ENCODE measurements around the gene RPL27. TPM values are rescaled to one million over a fixed set of nuclear protein-coding genes. Genes with fewer than 3 reads are reported as not detected.

Gene RPL27
- total and polyA plus RNA-seq, 2 of the 13 experiments (the other 11 are each of a cell fraction or from before 2014, with no cell fraction given) = 1,585 to 5,840 TPM

DNA sequence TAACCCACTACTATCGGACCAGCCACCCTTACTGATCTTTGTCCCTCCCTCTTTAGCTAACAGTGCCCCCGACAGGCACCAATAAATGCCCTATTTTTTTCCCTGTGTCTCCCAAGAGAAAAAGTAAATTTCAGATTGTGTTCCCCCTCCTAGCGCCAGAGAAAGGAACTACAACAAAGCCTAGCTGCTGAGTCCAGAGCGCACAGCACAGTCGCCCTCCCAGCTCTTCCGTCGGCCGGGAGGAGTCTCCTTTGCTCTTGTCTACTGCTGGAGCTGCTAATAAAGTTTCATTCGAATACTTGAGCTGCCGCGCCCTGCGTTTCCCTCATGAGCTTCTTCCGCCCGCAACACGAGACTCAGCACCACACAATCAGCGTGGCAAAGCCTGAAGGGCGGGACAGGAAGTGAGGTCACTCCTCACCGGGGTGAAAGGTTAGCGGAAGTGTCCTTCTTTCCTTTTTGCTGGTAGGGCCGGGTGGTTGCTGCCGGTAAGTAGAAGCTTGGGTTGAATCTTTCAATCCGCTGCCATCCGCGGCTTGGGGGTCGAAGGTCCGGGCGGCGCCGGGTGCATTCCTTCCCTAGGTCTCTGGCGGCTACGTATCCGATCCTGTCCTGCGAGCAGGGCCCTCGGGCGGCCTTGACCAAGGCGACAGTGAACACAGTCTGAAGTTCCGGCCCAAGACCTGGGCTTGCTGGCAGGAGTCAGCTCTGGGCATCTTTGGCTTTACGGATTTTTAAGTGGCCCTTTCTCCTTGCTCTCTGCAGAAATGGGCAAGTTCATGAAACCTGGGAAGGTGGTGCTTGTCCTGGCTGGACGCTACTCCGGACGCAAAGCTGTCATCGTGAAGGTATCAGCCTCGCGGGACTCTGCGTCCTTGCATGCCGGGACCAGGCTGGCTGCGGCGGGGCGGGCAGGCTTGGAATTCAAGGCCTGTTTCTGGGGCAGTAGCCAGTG is at the start of gene RPL27 (continued):
- TF ChIP-seq, protein P1, sequence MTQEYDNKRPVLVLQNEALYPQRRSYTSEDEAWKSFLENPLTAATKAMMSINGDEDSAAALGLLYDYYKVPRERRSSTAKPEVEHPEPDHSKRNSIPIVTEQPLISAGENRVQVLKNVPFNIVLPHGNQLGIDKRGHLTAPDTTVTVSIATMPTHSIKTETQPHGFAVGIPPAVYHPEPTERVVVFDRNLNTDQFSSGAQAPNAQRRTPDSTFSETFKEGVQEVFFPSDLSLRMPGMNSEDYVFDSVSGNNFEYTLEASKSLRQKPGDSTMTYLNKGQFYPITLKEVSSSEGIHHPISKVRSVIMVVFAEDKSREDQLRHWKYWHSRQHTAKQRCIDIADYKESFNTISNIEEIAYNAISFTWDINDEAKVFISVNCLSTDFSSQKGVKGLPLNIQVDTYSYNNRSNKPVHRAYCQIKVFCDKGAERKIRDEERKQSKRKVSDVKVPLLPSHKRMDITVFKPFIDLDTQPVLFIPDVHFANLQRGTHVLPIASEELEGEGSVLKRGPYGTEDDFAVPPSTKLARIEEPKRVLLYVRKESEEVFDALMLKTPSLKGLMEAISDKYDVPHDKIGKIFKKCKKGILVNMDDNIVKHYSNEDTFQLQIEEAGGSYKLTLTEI (CRISPR knock-in tag; conservative IDR thresholded peaks at IDR 0.05) = no peak
- TF ChIP-seq ZNF343 (CRISPR knock-in tag; IDR thresholded peaks at IDR 0.05) (peak; percentile 89), THAP11 (CRISPR knock-in tag; IDR thresholded peaks at IDR 0.05) (peak; percentile 97), ZNF83 (CRISPR knock-in tag; IDR thresholded peaks at IDR 0.05; ENCODE audit: borderline replicate concordance) (peak; percentile 40; the same call in 1 of the 2 replicates), ZNF549 (CRISPR knock-in tag; IDR thresholded peaks at IDR 0.05) (no peak), ZC3H13 (CRISPR knock-in tag; IDR thresholded peaks at IDR 0.05) (peak; percentile 62), ZNF883 (CRISPR knock-in tag; IDR thresholded peaks at IDR 0.05; ENCODE audit: not compliant biosample characterization) (peak; percentile 79), ZNF589 (CRISPR knock-in tag; conservative IDR thresholded peaks at IDR 0.05) (peak; percentile 50; the same call in 1 of the 2 replicates), CCDC6 (CRISPR knock-in tag; IDR thresholded peaks at IDR 0.05) (peak; percentile 93; the same call in 1 of the 2 replicates), GLI4 (CRISPR knock-in tag; IDR thresholded peaks at IDR 0.05; ENCODE audit: borderline replicate concordance) (peak; percentile 52; the same call in 1 of the 2 replicates), ZSCAN31 (CRISPR knock-in tag; IDR thresholded peaks at IDR 0.05; ENCODE audit: low read depth) (peak; percentile 98), ZNF251 (CRISPR knock-in tag; IDR thresholded peaks at IDR 0.05) (no peak), PCBP1 (IDR thresholded peaks at IDR 0.05; ENCODE audit: borderline replicate concordance, low read depth, low read length) (peak; percentile 85; the same call in 1 of the 2 replicates)
- TF ChIP-seq, protein P2, sequence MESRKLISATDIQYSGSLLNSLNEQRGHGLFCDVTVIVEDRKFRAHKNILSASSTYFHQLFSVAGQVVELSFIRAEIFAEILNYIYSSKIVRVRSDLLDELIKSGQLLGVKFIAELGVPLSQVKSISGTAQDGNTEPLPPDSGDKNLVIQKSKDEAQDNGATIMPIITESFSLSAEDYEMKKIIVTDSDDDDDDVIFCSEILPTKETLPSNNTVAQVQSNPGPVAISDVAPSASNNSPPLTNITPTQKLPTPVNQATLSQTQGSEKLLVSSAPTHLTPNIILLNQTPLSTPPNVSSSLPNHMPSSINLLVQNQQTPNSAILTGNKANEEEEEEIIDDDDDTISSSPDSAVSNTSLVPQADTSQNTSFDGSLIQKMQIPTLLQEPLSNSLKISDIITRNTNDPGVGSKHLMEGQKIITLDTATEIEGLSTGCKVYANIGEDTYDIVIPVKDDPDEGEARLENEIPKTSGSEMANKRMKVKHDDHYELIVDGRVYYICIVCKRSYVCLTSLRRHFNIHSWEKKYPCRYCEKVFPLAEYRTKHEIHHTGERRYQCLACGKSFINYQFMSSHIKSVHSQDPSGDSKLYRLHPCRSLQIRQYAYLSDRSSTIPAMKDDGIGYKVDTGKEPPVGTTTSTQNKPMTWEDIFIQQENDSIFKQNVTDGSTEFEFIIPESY (CRISPR knock-in tag; IDR thresholded peaks at IDR 0.05) = peak; percentile 91
- TF ChIP-seq, protein P3, sequence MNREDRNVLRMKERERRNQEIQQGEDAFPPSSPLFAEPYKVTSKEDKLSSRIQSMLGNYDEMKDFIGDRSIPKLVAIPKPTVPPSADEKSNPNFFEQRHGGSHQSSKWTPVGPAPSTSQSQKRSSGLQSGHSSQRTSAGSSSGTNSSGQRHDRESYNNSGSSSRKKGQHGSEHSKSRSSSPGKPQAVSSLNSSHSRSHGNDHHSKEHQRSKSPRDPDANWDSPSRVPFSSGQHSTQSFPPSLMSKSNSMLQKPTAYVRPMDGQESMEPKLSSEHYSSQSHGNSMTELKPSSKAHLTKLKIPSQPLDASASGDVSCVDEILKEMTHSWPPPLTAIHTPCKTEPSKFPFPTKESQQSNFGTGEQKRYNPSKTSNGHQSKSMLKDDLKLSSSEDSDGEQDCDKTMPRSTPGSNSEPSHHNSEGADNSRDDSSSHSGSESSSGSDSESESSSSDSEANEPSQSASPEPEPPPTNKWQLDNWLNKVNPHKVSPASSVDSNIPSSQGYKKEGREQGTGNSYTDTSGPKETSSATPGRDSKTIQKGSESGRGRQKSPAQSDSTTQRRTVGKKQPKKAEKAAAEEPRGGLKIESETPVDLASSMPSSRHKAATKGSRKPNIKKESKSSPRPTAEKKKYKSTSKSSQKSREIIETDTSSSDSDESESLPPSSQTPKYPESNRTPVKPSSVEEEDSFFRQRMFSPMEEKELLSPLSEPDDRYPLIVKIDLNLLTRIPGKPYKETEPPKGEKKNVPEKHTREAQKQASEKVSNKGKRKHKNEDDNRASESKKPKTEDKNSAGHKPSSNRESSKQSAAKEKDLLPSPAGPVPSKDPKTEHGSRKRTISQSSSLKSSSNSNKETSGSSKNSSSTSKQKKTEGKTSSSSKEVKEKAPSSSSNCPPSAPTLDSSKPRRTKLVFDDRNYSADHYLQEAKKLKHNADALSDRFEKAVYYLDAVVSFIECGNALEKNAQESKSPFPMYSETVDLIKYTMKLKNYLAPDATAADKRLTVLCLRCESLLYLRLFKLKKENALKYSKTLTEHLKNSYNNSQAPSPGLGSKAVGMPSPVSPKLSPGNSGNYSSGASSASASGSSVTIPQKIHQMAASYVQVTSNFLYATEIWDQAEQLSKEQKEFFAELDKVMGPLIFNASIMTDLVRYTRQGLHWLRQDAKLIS (CRISPR knock-in tag; IDR thresholded peaks at IDR 0.05) = peak; percentile 87
- TF ChIP-seq, protein P4, sequence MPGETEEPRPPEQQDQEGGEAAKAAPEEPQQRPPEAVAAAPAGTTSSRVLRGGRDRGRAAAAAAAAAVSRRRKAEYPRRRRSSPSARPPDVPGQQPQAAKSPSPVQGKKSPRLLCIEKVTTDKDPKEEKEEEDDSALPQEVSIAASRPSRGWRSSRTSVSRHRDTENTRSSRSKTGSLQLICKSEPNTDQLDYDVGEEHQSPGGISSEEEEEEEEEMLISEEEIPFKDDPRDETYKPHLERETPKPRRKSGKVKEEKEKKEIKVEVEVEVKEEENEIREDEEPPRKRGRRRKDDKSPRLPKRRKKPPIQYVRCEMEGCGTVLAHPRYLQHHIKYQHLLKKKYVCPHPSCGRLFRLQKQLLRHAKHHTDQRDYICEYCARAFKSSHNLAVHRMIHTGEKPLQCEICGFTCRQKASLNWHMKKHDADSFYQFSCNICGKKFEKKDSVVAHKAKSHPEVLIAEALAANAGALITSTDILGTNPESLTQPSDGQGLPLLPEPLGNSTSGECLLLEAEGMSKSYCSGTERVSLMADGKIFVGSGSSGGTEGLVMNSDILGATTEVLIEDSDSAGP (CRISPR knock-in tag; IDR thresholded peaks at IDR 0.05; ENCODE audit: borderline replicate concordance) = peak; percentile 96; the same call in 1 of the 2 replicates
- TF ChIP-seq, protein P5, sequence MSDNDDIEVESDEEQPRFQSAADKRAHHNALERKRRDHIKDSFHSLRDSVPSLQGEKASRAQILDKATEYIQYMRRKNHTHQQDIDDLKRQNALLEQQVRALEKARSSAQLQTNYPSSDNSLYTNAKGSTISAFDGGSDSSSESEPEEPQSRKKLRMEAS (IDR thresholded peaks at IDR 0.05) = peak; percentile 96

Data from HepG2 (cell line).